GM18909 (cell line): ENCODE data around the gene RASSF3.

ENCODE experiments used
- ATAC-seq: cut with Tn5 transposase; IDR thresholded peaks from one replicate; pipeline ENCODE4 v1.9.1; 2021; ENCODE audit warnings: mild to moderate bottlenecking; ENCODE audit not compliant: unreplicated experiment, poor library complexity

The RASSF3 gene

DNA sequence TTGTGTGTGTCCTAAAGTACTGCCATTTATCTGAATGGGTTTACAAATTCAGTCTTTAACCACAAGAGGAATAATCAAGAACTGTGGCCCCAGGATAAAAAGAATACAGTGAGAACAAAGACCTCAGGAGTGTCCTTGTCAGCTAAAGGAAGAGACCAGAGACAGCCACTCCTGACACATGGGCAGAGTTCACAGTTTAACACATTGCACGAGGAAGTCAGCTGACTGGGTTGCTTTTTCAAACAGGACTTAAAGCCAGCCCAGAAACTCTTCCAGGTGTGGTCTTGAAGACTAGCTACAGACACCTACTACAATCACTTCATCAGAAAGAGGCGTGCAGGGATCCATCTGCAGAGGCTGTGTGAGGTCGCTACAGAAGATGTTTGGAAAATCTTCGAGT lies 106.1 kb downstream of the RASSF3 start:
- ATAC-seq, result no peak

GRCh38 chr12:64716839-64717455 lies 106.7 kb downstream of the RASSF3 start:
- ATAC-seq, result no peak

DNA sequence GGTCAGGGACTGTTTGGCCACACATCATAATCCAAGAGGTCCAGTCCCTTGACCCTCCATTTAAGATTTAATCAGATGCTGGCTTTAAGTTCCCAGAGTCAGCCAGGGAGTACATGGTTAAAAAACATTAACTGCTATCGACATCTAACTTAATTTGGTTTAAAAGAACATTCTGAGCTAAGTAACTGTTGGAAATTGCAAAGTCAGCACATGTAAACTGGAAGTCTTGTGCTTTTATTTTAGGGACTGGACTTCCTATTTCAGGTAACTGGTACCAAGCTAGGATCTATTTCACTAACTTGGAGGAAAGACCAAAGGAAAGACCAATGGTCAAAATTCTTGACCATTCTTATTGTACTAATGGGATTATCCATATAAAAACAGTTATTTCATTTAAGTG lies 108.4 kb downstream of the RASSF3 start:
- ATAC-seq, result no peak

GRCh38 chr12:64720884-64721283 lies 110.6 kb downstream of the RASSF3 start:
- no peak for ATAC-seq

DNA sequence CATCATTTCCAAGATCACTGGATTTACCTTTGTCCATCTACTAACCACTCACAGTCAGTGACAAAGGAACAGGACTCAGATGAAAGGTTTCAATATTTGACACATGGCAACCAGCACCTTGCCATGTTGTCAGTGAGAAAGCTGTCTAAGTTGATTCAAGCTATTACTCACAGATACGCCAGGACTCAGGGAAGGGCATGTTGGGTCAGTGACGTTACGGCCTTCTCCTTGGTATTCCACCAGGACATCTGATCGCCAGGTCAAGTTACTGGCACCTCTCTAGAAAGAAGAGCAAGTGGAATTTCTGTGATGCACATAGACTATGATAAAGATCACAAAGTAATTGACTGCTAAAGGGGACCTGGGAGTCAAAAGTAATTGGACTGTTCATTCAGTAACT lies 112.5 kb downstream of the RASSF3 start:
- no peak for ATAC-seq

DNA sequence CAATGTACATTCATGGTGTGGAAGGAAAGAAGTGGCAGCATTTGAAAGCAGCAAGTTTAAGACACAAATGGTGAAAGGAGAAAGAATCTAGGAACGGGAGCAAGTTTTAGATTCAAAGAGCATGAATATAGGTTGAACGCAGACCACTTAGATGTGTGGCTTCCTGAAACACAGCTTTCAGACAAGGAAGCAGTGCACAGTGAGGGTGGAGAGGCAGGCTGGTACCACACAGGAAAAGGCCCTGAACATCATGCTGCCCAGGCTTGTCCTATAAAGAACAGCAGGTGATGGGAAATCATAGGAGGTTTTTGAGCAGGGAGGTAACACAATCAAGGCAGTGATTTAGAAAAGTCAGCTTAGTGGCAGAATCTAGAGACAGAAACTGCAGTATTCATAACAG lies 113.3 kb downstream of the RASSF3 start:
- no peak for ATAC-seq

DNA sequence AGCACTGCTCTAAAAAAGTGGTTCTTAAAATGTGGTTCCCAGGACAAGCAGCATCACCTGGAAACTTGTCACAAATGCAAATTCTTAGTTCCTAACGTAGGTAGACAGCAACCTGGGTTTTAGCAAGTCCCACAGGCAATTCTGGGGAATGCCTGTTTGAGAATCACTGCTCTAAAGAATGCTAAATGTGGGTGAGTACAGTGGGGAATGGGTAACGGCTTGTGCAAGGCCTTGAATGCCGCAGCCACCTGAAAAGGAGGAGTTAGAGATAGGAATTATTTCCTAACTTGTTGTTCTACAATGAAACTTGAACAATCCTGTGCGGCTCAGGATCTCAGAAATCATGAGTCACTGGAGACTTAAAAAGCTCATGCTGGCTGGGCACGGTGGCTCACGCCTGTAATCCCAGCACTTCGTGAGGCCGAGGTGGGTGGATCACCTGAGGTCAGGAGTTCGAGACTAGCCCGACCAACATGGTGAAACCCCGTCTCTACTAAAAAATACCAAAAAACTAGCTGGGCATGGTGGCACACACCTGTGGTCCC lies 114.0 kb downstream of the RASSF3 start:
- ATAC-seq, result no peak

DNA sequence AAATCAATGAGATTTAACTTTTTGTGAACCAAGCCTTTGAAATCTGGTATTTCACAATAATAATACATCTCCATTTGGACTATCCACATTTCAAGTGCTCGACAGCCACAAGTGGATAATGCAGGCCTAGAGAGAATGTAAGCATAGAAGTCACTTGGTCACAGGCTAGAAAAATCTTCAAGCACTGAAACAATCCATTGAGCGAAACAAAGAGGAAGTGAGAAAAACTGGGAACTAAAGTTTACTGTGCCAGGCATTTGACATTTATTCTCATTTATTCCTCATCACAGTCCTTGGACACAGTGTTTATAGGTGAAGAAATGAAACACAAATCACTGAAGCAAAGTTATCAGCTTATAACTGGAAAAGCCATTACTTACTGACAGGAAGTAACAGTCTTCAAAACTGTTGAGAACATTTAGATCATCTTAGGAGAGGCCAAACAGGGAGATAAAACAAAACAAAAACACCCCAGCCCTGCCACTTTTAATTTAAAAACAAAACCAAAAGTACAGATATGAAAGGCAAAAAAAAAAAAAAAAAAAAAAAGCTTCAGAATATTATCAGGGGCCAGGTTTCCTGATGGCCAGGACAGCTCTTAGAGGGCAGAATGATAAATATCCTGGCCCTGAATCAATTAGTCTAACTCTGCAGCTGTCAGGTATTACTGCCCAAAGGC lies 119.8 kb downstream of the RASSF3 start:
- ATAC-seq, result peak; percentile 54

DNA sequence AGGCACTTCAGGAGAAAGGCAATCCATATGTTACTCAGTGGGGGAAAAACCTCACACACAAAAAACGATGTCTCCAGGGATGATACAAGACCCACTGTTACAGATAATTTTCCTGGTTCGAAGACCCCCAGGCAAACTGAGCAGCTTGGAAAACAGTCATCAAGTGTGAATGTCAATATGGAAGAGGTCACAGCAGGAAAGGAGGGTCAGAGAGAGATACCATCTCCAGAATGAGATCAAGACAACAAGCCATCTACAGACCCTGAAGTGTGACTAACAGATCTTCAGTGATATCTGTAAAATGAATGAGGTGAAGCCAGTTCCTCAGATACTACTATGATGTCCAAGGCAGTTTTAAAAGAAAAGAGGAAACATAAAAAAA lies 120.3 kb downstream of the RASSF3 start:
- ATAC-seq, result peak; percentile 24

DNA sequence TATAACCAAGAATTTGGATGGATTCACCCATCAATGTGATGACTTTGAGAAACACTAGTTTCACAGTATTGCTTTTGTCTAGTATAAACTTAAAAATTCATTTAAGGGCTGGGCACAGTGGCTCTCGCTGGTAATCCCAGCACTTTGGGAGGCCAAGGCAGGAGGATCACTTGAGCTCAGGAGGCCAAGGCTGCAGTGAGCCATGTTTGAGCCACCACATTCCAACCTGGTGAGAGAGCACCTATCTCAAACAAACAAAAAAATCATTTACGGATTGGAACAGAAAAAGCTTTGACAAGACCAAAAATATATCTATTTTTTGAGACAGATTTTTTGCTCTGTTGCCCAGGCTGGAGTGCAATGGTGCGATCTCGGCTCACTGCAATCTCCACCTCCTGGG lies 121.4 kb downstream of the RASSF3 start:
- no peak for ATAC-seq

- ATAC-seq, result no peak
Observed at GRCh38 chr12:64733857-64734256, 123.6 kb downstream of the RASSF3 start.

DNA sequence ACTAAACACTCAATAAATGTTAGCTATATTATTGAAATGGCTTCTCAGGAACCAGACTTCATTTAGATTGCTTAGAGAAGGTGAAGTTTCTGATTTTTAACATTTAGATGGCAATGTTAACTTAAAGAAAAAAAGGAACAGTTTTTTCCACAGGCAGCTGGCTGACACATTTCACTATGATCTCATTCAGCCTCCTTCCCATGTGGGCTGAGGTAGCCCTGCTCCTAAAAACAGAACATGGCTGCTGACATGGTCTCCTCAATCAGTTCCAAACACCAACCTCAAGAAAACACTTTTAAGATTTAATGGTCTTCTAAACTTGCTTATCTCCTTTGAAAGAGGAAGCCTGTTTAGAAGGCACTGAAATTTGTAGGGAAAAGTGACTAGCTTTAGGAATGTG lies 125.1 kb downstream of the RASSF3 start:
- ATAC-seq, result no peak

- no peak for ATAC-seq
Observed at GRCh38 chr12:64736771-64737170, 126.5 kb downstream of the RASSF3 start.

GRCh38 chr12:64737539-64737938 lies 127.2 kb downstream of the RASSF3 start:
- ATAC-seq, result no peak

DNA sequence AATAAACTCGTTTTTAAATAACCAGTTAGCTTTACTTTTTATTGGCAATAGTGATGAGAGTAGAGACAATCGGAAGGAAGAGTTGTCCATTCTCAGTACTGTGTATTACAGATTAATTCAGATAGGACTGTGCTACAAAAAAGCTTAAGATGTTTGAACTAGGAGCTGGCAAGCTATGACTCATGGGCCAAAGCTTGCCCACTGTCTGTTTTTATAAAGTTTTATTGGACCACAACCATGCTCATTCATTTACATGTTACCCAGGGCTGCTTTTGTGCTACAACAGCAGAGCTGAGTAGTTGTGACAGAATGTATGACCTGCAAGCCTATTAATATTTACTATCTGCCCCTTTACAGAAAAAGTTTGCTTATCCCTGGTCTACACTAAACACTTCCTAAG lies 129.5 kb downstream of the RASSF3 start:
- no peak for ATAC-seq

DNA sequence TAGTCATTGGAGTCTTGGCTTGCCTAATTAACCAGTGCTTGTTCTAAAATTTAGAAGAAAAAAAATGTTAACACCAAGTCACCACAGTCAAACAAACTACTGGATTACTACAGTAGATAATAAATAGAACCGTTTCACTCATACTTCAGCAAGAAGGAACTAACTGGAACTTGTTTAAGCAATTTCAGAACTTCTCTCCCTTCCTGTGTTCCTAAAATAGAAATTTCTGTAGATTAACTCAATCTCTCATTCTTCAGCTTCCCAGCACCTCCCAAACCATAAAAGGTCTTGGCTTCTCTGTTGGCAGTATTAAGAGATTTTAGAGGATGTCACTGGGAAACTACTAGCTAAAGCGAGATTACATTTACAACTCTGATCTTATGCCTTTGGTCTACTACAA lies 130.4 kb downstream of the RASSF3 start:
- no peak for ATAC-seq

GRCh38 chr12:64742416-64742815 lies 132.1 kb downstream of the RASSF3 start:
- ATAC-seq, result no peak

GRCh38 chr12:64743206-64743605 lies 132.9 kb downstream of the RASSF3 start:
- no peak for ATAC-seq

DNA sequence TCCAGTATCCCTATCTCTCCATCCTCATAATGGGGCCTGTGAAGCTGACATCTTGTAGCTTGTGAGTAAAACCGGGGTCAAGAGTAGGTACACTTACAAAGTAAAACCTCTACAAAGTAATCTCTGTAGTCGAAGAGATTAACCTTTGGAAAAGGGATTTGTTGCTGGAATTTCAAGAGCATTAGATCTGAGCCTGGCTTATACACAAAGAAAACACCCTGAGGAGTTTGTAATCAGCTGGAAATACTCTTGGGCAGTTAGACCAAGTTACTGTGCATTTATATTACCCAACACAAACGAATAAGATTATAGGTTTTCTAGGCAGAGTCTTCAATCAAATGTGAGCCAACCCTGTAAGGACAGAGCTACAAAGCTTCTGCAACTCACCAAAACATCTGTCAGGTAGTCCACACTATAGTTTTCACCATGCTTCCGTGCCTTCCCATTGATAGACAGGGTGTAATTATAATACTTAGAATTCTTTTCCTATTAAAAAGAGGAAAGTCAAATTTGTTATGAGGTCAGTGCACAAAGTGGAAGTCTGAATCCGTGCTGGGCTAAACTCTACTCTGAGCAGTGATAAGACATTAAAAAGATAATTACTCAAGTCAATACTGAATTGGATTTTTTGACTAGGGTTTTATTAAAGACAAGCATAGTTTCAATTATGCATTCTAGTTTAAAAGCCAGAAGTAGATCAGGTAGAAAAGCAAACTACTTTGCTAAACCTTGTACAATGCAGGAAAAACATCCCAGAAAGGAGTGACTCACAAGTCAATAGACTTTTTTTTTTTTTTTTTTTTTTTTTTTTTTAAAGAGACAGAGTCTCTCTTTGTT lies 134.3 kb downstream of the RASSF3 start:
- no peak for ATAC-seq

- ATAC-seq, result no peak
Observed at GRCh38 chr12:64745259-64745807, 135.0 kb downstream of the RASSF3 start.

GRCh38 chr12:64745980-64746379 lies 135.7 kb downstream of the RASSF3 start:
- ATAC-seq, result no peak
